Measurements from ENCODE around the gene ZNF684. TPM values are rescaled to one million over a fixed set of nuclear protein-coding genes. Genes with fewer than 3 reads are reported as not detected.

Gene ZNF684
- total RNA-seq, 1 donor: 4.1 TPM

- H3K27me3 ChIP-seq (ENCODE audit: insufficient read depth, low read length): no peaks in the 10 kb centered on the region
- H3K4me3 ChIP-seq (ENCODE audit: low read length): no peak overlapping the region
Observed at GRCh38 chr1:40595623-40596022, 64.2 kb downstream of the ZNF684 start.

More at GRCh38 chr1:40595623-40596022, 64.2 kb downstream of the ZNF684 start:
- Histone ChIP-seq H3K9me3 (ENCODE audit: low read depth, low read length) (no peaks in the 10 kb centered on the region), H3K4me1 (ENCODE audit: insufficient read depth, low read length) (peaks cover 22% of the 10 kb centered on the region)

Other genes starting within 250 kb of the ZNF684 start
- gene COL9A2, start 214.4 kb upstream of the ZNF684 start, total RNA-seq: 4.1 TPM
- gene SMAP2, start 157.9 kb upstream of the ZNF684 start, total RNA-seq: 201 TPM
- gene ZFP69B, start 81.2 kb upstream of the ZNF684 start, total RNA-seq: 2.9 TPM
- gene ZFP69, start 54.3 kb upstream of the ZNF684 start, total RNA-seq: 1.0 TPM
- 2.9 TPM for gene EXO5, start 22.9 kb upstream of the ZNF684 start, total RNA-seq
- 0.84 TPM for gene RIMS3, start 134.0 kb downstream of the ZNF684 start, total RNA-seq
- gene NFYC, start 160.1 kb downstream of the ZNF684 start, total RNA-seq: 19.4 TPM

All from mononuclear cell (primary cell).